Bronchial epithelial cell (primary cell): ENCODE measurements around the gene MECR. TPM values are rescaled to one million over a fixed set of nuclear protein-coding genes. Genes with fewer than 3 reads are reported as not detected.
A peak's percentile ranks its signal among the peaks of the same experiment; 100 is the strongest.

ENCODE experiments used
- DNase-seq: peaks from one replicate; pipeline ENCODE4 v3.0.0-alpha.2; 2010; ENCODE audit warnings: low read depth
- FAIRE-seq: peaks from 2 replicates; lab custom pipeline; 2011; peaks lifted over from hg19 to GRCh38; lab: Jason Lieb, UNC
- H3K27me3 ChIP-seq: 2 replicates; pipeline ENCODE4 v1.5.1; 2011; ENCODE audit warnings: low read length; ENCODE audit not compliant: control insufficient read depth, insufficient read depth
- H3K36me3 ChIP-seq: 2 replicates; pipeline ENCODE4 v1.5.1; 2011; ENCODE audit warnings: low read length; ENCODE audit not compliant: control insufficient read depth, insufficient read depth
- H3K4me3 ChIP-seq: 2 replicates; pipeline ENCODE4 v1.5.1; 2011; ENCODE audit warnings: mild to moderate bottlenecking, low read depth, low read length, control low read depth
- total RNA-seq: library from RNA; depleted of rRNA; stranded (reverse); fragments of >200 nt; gene quantifications from 2 replicates; pipeline ENCODE4 v1.2.1, GENCODE V29; 2014
- TF ChIP-seq, protein P1 (sequence below): IDR thresholded peaks from 2 replicates; pipeline ENCODE4 v1.5.1; 2011; ENCODE audit warnings: mild to moderate bottlenecking, moderate library complexity, low read length, control low read depth, inconsistent platforms; ENCODE audit not compliant: insufficient read depth, severe bottlenecking

MECR gene
- total RNA-seq, 1 donor from 2014 or later = 28.2 TPM

DNA sequence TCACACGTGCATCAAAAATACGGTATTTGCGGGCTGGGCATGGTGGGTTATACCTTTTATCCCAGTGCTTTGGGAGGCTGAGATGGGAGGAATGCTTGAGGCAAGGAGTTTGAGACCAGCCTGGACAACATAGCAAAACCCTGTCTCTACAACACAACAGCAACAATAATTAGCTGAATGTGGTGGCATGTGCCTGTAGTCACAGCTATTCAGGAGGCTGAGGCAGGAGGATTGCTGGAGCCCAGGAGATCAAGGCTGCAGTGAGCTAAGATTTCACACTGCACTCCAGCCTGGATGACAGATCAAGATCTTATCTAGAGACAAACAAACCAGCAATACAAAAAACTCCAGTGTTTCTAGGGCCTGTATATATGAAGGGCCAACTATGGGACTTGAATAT lies 36.2 kb upstream of the MECR start:
- DNase-seq (no peak), FAIRE-seq (no peak)
- TF ChIP-seq, protein P1, sequence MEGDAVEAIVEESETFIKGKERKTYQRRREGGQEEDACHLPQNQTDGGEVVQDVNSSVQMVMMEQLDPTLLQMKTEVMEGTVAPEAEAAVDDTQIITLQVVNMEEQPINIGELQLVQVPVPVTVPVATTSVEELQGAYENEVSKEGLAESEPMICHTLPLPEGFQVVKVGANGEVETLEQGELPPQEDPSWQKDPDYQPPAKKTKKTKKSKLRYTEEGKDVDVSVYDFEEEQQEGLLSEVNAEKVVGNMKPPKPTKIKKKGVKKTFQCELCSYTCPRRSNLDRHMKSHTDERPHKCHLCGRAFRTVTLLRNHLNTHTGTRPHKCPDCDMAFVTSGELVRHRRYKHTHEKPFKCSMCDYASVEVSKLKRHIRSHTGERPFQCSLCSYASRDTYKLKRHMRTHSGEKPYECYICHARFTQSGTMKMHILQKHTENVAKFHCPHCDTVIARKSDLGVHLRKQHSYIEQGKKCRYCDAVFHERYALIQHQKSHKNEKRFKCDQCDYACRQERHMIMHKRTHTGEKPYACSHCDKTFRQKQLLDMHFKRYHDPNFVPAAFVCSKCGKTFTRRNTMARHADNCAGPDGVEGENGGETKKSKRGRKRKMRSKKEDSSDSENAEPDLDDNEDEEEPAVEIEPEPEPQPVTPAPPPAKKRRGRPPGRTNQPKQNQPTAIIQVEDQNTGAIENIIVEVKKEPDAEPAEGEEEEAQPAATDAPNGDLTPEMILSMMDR = no peak

DNA sequence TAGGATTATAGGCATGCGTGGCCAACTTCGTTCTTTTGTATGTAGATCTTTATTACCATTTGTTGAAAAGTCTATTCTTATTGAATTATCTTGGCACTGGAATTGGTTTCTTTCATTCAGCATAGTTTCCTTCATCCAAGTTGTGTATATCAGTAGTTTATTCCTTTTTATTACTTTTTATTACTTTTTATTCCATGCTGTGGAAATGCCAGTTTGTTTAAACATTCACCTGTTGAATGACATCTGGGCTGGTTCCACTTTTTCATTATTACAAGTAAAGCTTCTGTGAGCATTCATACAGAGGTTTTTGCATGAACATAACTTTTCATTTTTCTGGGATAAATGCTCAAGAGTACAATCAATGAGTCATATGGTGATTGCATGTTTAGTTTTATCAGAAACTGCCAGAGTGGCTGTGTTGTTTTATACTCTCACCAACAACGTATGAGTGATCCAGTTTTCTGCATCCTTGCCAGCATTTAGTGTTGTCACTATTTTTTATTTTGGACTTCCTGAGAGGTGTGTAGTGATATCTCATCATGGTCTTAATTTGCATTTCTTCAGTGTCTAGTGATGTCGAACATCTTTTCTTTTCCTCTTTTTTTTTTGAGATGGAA lies 34.1 kb upstream of the MECR start:
- TF ChIP-seq, protein P1 = no peak
- no peak for FAIRE-seq
- Histone ChIP-seq H3K27me3 (no peaks in the 10 kb centered on the region), H3K4me3 (no peak overlapping the region), H3K36me3 (peaks cover 5% of the 10 kb centered on the region)
- DNase-seq = peak; percentile 62

More for the DNA sequence above, 36.2 kb upstream of the MECR start:
- Histone ChIP-seq H3K4me3 (no peak overlapping the region), H3K36me3 (no peaks in the 10 kb centered on the region), H3K27me3 (no peaks in the 10 kb centered on the region)

DNA sequence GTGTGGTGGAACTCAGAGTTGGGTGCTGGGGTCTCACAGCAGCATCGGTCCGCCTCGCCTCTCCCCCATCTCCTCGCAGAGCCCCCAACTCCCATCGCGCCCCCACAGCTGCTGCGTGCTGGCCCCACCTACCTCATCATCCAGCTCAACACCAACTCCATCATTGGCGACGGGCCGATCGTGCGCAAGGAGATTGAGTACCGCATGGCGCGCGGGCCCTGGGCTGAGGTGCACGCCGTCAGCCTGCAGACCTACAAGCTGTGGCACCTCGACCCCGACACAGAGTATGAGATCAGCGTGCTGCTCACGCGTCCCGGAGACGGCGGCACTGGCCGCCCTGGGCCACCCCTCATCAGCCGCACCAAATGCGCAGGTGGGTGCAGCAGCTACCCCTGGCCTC lies 29.8 kb upstream of the MECR start:
- H3K27me3 ChIP-seq = no peaks in the 10 kb centered on the region
- no peak for FAIRE-seq
- peaks cover 5% of the 10 kb centered on the region for H3K36me3 ChIP-seq
- TF ChIP-seq, protein P1 = no peak
- H3K4me3 ChIP-seq = no peak overlapping the region
- DNase-seq = no peak

DNA sequence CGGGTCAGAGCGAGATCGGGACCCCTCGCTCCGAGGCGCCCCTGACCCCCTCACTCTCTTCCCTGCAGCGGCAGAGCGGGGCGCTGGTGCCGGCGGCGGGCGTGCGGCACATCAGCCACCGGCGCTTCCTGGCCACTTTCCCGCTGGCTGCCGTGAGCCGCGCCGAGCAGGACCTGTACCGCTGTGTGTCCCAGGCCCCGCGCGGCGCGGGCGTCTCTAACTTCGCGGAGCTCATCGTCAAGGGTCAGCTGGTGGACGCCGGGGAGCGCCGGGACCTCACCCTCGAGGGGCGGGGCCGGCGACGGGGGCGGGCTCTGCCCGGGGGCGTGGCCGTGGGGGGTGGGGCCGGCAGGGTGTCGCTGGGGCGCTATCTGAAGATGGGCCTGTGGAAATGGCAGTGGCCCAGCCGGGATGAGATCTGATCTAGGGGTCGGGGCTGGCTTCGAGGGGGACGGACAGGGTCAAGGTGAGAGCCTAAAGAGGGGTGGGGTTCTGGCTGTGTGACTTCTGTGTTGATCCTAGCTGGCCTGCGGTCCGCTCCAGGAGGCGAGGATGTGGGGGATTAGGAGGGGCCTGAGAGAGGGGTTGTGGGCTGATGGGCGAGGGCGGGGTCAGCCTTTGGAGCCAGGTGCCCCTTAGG lies 29.2 kb upstream of the MECR start:
- no peak for FAIRE-seq

DNA sequence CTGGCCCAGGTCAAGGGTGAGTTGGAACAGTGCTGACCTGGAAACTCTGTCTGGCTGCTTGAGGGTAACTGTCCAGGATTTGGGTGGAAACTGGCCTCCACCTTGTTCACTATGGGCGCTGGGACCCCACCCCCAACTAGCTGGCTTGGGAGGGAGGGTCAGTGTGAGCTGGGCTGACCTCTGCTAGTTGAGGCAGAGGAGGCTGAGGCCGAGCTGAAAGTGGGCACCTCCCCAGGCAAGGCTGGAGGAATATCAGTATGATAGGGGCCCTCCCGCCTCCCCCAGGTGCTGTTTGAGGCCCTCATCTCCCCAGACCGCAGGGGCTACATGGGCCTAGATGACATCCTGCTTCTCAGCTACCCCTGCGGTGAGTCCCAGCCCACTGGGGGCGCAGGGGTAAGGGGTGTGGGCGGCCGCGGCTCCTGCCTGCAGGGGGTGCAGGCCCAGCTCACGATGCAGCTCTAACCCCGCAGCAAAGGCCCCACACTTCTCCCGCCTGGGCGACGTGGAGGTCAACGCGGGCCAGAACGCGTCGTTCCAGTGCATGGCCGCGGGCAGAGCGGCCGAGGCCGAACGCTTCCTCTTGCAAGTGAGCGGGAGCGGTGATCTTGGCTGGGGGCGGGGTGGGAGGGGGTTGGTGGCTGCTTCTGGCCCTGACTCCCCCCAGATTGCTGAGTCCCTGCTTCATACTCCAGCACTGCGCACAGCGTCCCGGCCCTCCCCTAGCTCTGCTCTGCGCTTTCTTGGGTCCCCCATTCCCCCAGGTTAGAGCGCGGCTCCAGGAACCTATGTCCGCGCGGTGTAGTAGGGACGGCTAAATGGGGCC lies 28.5 kb upstream of the MECR start:
- TF ChIP-seq, protein P1 = no peak
- Histone ChIP-seq H3K4me3 (peak overlapping the region; percentile 41), H3K36me3 (peaks cover 5% of the 10 kb centered on the region), H3K27me3 (no peaks in the 10 kb centered on the region)
- FAIRE-seq = no peak
- no peak for DNase-seq

More for the DNA sequence above, 29.2 kb upstream of the MECR start:
- Histone ChIP-seq H3K27me3 (no peaks in the 10 kb centered on the region), H3K4me3 (peak overlapping the region; percentile 41), H3K36me3 (peaks cover 5% of the 10 kb centered on the region)
- TF ChIP-seq, protein P1 = no peak
- no peak for DNase-seq
